ENCODE results near the gene FAM111A.

FAM111A gene

GRCh38 chr11:59151761-59152160, 9.1 kb downstream of the FAM111A start:
- TF ChIP-seq CTCF (IDR thresholded peaks at IDR 0.05; ENCODE audit: borderline replicate concordance, extremely low read depth, low read length, poor library complexity, severe bottlenecking) = no peak
- no peak for TF ChIP-seq EZH2 (IDR thresholded peaks at IDR 0.05; ENCODE audit: borderline replicate concordance, low read depth, low read length, severe bottlenecking)
- no peak overlapping the region for H3K4me2 ChIP-seq (ENCODE audit: insufficient read depth, low read length)
- H3K4me1 ChIP-seq (ENCODE audit: insufficient read depth, low read length) = peaks cover 27% of the 10 kb centered on the region
- H3K9ac ChIP-seq (ENCODE audit: low read depth, low read length) = no peak overlapping the region
- H3K36me3 ChIP-seq (ENCODE audit: insufficient read depth, low read length) = peaks cover 69% of the 10 kb centered on the region
- no peaks in the 10 kb centered on the region for H3K27me3 ChIP-seq (ENCODE audit: insufficient read depth, low read length, poor library complexity)
- no peak overlapping the region for H3K27ac ChIP-seq (ENCODE audit: low read length)
- ATAC-seq (ENCODE audit: insufficient read depth, low read depth) = no peak
- DNase-seq = no peak
- H2AFZ ChIP-seq (ENCODE audit: low read depth, low read length) = no peak overlapping the region
- no peak overlapping the region for H3K4me3 ChIP-seq (ENCODE audit: low read depth in 1 of 2, low read length in 2 of 2)
- H4K20me1 ChIP-seq (ENCODE audit: insufficient read depth, low read length) = peaks cover 30% of the 10 kb centered on the region
- peaks cover 47% of the 10 kb centered on the region for H3K79me2 ChIP-seq (ENCODE audit: insufficient read depth, low read length)
- H3K9me3 ChIP-seq (ENCODE audit: insufficient read depth, low read length, severe bottlenecking) = no peaks in the 10 kb centered on the region

- Histone ChIP-seq H3K9ac (ENCODE audit: low read depth, low read length) (no peak overlapping the region), H3K27ac (ENCODE audit: low read length) (no peak overlapping the region), H4K20me1 (ENCODE audit: insufficient read depth, low read length) (peaks cover 30% of the 10 kb centered on the region), H3K4me1 (ENCODE audit: insufficient read depth, low read length) (peaks cover 20% of the 10 kb centered on the region), H3K27me3 (ENCODE audit: insufficient read depth, low read length, poor library complexity) (no peaks in the 10 kb centered on the region), H3K4me3 (ENCODE audit: low read depth in 1 of 2, low read length in 2 of 2) (no peak overlapping the region), H2AFZ (ENCODE audit: low read depth, low read length) (no peak overlapping the region), H3K36me3 (ENCODE audit: insufficient read depth, low read length) (peaks cover 63% of the 10 kb centered on the region), H3K4me2 (ENCODE audit: insufficient read depth, low read length) (no peak overlapping the region), H3K9me3 (ENCODE audit: insufficient read depth, low read length, severe bottlenecking) (no peaks in the 10 kb centered on the region), H3K79me2 (ENCODE audit: insufficient read depth, low read length) (peaks cover 41% of the 10 kb centered on the region)
- ATAC-seq (ENCODE audit: insufficient read depth, low read depth) (no peak), DNase-seq (no peak)
- TF ChIP-seq CTCF (IDR thresholded peaks at IDR 0.05; ENCODE audit: borderline replicate concordance, extremely low read depth, low read length, poor library complexity, severe bottlenecking) (no peak), EZH2 (IDR thresholded peaks at IDR 0.05; ENCODE audit: borderline replicate concordance, low read depth, low read length, severe bottlenecking) (no peak)
Observed at GRCh38 chr11:59152312-59152951, 9.8 kb downstream of the FAM111A start.

- Histone ChIP-seq H3K36me3 (ENCODE audit: insufficient read depth, low read length) (peaks cover 41% of the 10 kb centered on the region), H3K27ac (ENCODE audit: low read length) (no peak overlapping the region), H3K4me3 (ENCODE audit: low read depth in 1 of 2, low read length in 2 of 2) (no peak overlapping the region), H2AFZ (ENCODE audit: low read depth, low read length) (no peak overlapping the region), H3K4me2 (ENCODE audit: insufficient read depth, low read length) (no peak overlapping the region), H3K79me2 (ENCODE audit: insufficient read depth, low read length) (peaks cover 19% of the 10 kb centered on the region), H4K20me1 (ENCODE audit: insufficient read depth, low read length) (peaks cover 20% of the 10 kb centered on the region), H3K9me3 (ENCODE audit: insufficient read depth, low read length, severe bottlenecking) (no peaks in the 10 kb centered on the region), H3K27me3 (ENCODE audit: insufficient read depth, low read length, poor library complexity) (no peaks in the 10 kb centered on the region), H3K4me1 (ENCODE audit: insufficient read depth, low read length) (0 out of 2 replicates have a peak, but pooled peaks cover 1% of the 10 kb centered on the region), H3K9ac (ENCODE audit: low read depth, low read length) (no peak overlapping the region)
- ATAC-seq (ENCODE audit: insufficient read depth, low read depth) (no peak; the same call in 2 of the 3 replicates), DNase-seq (no peak)
- TF ChIP-seq CTCF (IDR thresholded peaks at IDR 0.05; ENCODE audit: borderline replicate concordance, extremely low read depth, low read length, poor library complexity, severe bottlenecking) = peak; percentile 8
- TF ChIP-seq EZH2 (IDR thresholded peaks at IDR 0.05; ENCODE audit: borderline replicate concordance, low read depth, low read length, severe bottlenecking) = no peak
Observed at GRCh38 chr11:59154610-59155009, 12.0 kb downstream of the FAM111A start.

All from DND-41 (cell line).